ENCODE measurements around the gene DEFB132.
A peak's percentile ranks its signal among the peaks of the same experiment; 100 is the strongest.
"Not testable (repeated sequence)": the region's sequence is repeated elsewhere in the genome, so short reads cannot be mapped to it uniquely, and the experiment has no call there.

Gene DEFB132, protein sequence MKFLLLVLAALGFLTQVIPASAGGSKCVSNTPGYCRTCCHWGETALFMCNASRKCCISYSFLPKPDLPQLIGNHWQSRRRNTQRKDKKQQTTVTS

DNA sequence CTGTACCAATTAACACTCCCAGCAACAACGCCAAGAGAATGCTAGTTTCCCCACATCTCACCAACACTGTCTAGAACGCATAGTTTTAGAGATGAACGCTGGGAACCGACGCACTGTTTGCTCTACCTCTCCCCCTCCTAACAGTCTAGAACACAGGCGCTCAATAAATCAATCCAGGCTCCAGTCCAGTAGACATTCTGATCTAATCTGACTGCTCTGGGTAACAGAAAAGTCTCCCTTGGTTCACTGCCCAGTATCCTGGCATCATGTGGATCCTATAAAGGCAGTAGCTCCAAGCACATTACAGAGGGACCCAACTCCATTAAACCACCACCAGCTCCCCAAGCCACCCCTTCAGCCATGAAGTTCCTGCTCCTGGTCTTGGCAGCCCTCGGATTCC is at the start of gene DEFB132:
DEFB132 (plus strand) TSS at position 306 of the 400 bp plus-strand sequence; CDS start at position 361, 55 bp downstream.
- Mint-ChIP-seq H3K27me3 (peaks cover 8% of the 10 kb centered on the region), H3K27ac (peak within 1 kb of the TSS in 1 of 2 donors; percentile 47), H3K4me3 (peak within 1 kb of the TSS in 1 of 2 donors; percentile 7), H3K4me1 (peaks cover 16% of the 10 kb centered on the region), H3K9me3 (no peaks in the 10 kb centered on the region)
- DNase-seq (no peak), ATAC-seq (no peak)

DNA sequence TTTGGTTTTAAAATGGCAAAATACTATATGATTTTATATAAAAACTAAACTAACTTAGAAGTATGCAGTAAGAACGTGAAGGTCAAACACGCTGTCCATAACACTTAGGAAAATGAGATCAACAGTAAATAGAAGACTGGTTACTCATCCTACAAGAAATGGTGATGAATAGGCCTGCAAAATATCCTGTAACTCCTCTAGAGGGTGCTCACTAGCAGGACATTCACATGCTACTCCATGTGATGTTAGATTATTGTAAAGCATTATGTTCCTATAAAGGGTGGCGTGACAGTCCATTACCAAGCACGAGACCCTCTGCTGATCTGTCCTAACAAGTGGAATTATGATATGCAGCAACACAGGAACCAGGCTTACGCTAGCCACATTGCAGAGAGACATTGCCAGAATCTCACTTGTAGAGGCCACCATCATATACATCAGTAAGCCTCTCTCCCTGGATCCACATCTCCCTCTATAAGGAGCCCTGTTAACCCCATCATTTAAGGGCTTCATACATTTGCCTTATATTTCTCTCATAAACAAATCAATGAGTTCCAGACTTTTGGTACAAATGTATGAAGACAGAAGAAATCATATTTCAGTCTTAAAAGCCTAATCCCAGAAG is 48.5 kb upstream of the DEFB132 start:
- H3K9me3 Mint-ChIP-seq, result no peaks in the 10 kb centered on the region
- peak; percentile 89 for ATAC-seq
- no peak overlapping the region for H3K4me3 Mint-ChIP-seq
- peaks cover 7% of the 10 kb centered on the region for H3K27me3 Mint-ChIP-seq
- H3K4me1 Mint-ChIP-seq, result no peaks in the 10 kb centered on the region
- DNase-seq, result peak; percentile 12 to 26
- H3K27ac Mint-ChIP-seq, result no peak overlapping the region

DNA sequence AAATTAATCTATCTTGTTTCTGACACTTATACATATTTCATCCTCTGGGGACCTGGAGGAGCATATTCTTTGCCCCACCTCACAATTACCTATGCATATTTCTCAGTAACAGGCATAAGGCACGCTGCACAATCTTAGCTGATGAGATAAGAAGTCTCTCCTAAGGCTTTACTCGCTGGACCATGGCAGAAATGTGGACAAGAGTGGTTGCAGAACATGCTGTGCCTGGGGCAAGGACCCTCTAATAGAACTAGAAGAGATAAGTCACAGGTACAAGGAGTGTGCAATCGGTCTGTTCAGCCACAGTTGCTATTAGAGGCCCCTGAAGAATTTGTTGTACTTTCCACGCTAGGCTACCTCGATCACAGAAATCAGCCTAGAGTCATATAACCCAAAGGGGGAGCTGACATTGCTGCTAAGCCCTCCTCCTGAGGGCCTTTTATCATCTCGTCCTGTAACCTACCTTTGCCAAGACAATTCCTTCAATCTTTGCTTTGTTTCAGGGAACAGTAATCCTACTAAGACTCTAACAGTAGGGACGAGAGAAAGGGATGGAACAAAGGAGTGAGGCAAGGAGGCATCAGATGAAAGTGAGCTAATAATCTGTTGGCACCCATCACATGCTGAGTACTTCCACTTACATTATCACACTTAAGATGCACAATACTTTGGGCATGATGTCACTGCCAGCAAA is 46.6 kb upstream of the DEFB132 start:
- DNase-seq, result no peak
- Mint-ChIP-seq H3K27me3 (peaks cover 7% of the 10 kb centered on the region), H3K4me3 (no peak overlapping the region), H3K9me3 (no peaks in the 10 kb centered on the region), H3K27ac (no peak overlapping the region), H3K4me1 (no peaks in the 10 kb centered on the region)
- ATAC-seq, result no peak

DNA sequence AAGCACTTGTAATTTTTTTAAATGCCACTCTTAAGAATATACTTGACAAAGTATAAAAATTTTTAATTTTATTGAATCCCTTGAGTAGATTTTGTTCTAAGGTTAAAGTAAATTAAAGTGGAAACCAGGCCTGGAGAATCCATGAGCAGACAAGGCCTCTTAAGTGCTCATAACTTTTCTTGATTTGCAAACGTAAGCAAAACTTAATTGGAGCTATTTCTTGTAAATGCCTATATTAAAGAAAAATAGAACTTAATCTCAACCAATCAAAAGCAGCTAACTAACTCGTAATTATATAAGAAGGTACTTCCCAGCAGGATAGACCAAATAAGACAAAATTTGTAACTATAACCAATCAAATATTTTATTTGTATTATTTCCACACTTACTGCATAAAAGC is 43.1 kb upstream of the DEFB132 start:
- no peak for DNase-seq
- ATAC-seq, result no peak
- H3K27me3 Mint-ChIP-seq, result peaks cover 16% of the 10 kb centered on the region
- H3K27ac Mint-ChIP-seq, result no peak overlapping the region
- no peaks in the 10 kb centered on the region for H3K4me1 Mint-ChIP-seq
- H3K4me3 Mint-ChIP-seq, result no peak overlapping the region
- no peaks in the 10 kb centered on the region for H3K9me3 Mint-ChIP-seq

DNA sequence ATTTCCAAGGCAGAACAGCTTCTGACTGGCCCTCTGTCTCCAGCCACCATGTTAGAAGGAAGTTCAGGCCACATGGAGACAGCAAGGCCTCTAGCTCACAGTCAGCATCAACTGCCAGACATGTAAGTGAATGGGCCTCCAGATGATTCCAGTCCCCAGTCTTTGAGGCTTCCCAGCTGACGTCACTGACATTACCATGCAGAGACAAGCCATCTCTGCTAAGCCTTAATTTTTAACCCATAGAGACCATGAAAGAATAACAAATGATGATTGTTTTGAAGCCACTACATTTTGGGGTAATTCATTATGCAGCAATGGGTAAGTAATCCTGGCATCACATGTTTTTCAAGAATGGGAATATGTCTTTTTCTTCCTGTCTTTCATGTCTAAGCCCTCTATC is 41.7 kb upstream of the DEFB132 start:
- Mint-ChIP-seq H3K9me3 (no peaks in the 10 kb centered on the region), H3K4me3 (no peak overlapping the region), H3K27me3 (peaks cover 30% of the 10 kb centered on the region), H3K27ac (no peak overlapping the region), H3K4me1 (no peaks in the 10 kb centered on the region)
- no peak for ATAC-seq
- no peak for DNase-seq

DNA sequence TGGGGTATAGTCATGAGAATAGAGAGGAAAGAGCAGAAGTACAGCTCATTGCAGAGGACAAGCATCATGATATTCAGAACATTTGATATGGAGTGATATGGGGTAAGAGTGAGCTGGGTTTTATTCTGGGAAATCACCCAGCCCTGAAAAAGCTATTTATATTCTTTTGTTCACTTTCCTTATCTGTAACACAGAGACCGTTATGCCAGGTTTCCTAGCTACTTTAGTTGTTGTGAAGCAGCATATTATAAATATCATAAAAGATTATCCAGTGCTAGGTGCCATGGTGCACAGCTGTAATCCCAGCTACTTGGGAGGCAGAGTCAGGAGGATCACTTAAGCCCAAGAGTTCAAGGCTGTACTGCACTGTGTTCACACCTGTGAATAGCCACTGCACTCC is 40.3 kb upstream of the DEFB132 start:
- Mint-ChIP-seq H3K9me3 (no peaks in the 10 kb centered on the region), H3K4me1 (no peaks in the 10 kb centered on the region), H3K4me3 (no peak overlapping the region), H3K27ac (no peak overlapping the region), H3K27me3 (peaks cover 35% of the 10 kb centered on the region)
- DNase-seq (no peak), ATAC-seq (no peak)

DNA sequence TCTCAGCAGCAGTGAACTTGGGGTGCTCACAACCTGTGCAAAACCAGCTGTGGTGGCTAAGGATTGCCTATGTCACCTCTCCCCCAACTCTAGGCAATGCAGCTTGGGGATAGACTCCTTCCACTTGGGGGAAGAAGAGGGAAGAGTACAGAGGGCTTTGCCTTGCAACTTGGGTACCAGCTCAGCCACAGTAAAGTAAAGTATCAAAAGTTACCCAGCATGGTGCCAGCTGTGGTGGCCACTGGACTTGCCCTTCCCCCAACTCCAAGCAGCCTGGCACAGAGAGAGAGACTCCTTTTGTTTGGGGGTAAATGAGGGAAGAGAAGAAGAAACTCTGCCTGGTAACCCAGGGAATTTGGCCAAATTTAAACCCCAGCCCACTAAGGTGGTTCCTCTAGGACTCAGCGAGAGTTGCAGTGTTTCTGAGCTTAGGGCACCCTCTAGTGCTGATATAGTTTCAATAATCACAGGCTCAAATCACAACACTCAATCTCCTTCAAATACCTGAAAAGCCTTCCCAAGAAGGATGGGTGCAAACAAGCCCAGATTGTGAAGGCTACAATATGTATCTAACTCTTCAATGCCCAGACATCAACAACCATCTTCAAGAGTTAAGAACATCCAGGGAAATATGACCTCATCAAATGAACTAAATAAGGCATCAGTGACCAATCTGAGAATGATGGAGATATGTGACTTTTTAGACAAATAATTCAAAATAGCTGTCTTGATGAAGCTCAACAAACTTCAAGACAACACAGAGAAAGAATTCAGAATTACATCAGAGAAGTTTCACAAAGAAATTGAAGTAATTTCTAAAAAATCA is 38.0 kb upstream of the DEFB132 start:
- DNase-seq (no peak), ATAC-seq (no peak)
- H3K9me3 Mint-ChIP-seq, result no peaks in the 10 kb centered on the region
- no peaks in the 10 kb centered on the region for H3K4me1 Mint-ChIP-seq
- no peak overlapping the region for H3K4me3 Mint-ChIP-seq
- peaks cover 28% of the 10 kb centered on the region for H3K27me3 Mint-ChIP-seq
- H3K27ac Mint-ChIP-seq, result no peak overlapping the region

DNA sequence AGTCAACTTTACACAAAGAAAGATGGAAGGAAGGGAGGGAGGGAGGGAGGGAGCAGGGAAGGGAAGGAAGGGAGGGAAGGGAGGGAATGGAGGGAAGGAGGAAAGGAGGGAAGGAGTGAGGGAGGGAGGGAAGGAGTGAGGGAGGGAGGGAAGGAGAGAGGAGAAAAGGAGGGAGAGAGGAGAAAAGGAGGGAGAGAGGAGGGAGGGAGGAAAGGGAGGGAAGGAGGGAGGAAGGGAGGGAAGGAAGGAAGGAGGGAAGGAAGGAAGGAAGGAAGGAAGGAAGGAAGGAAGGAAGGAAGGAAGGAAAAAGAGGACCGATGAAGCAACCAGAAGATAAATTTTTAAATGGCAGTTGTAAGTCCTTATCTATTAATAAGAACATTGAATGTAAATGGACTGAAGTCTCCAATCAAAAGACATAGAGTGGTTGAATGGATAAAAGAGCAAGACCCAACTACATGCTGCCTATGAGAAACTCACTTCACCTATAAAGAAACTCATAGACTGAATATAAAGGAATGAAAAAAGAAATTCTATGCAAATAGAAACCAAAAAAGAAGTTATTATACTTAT is 36.2 kb upstream of the DEFB132 start:
- ATAC-seq, result no peak
- H3K27ac Mint-ChIP-seq, result peak overlapping the region in 1 of 2 donors; percentile 60
- peaks cover 28% of the 10 kb centered on the region for H3K27me3 Mint-ChIP-seq
- H3K4me3 Mint-ChIP-seq, result no peak overlapping the region
- DNase-seq, result no peak
- peaks cover 0 to 7% of the 10 kb centered on the region in 2 donors for H3K9me3 Mint-ChIP-seq
- H3K4me1 Mint-ChIP-seq, result peaks cover under 1% of the 10 kb centered on the region

DNA sequence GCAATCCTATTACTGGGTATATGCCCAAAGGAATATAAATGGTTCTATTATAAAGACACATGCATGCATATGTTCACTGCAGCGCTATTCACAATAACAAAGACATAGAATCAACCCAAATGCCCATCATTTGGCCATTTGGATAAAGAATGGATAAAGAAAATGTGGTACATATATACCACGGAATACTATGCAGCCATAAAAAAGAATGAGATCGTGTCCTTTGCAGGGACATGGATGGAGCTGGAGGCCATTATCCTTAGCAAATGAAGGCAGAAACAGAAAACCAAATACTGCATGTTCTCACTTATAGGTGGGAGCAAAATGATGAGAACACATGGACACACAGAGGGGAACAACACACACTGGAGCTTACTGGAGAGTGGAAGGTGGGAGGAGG is 31.6 kb upstream of the DEFB132 start:
- peaks cover 7 to 16% of the 10 kb centered on the region in 2 donors for H3K9me3 Mint-ChIP-seq
- peak overlapping the region in 1 of 2 donors; percentile 67 for H3K27ac Mint-ChIP-seq
- H3K4me3 Mint-ChIP-seq, result not testable (repeated sequence)

DNA sequence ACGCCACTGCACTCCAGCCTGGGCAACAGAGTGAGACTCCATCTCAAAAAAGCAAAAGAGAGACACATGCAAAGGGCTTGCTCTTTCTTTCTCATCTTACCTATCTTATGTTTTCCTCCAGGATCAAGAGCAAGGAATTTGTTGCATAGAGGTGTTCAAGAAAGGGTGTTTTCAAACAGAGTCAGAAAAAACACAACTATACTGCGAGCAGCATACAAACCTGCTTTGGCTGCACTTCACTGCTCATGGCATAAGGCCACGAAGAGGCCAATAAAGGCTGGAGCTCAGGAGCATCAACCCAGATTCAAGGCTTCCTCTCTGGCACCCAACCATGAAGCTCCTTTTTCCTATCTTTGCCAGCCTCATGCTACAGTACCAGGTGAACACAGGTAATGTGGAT is 30.6 kb upstream of the DEFB132 start, which contains the start of gene DEFB129:
DEFB129 (plus strand) TSS at position 301 of the 400 bp plus-strand sequence; CDS start at position 332, 31 bp downstream.
- no peak for ATAC-seq
- no peak for DNase-seq
- H3K4me1 Mint-ChIP-seq, result peaks cover 25% of the 10 kb centered on the region
- H3K9me3 Mint-ChIP-seq, result peaks cover 9 to 16% of the 10 kb centered on the region in 2 donors
- peak within 1 kb of the TSS; percentile 3 to 18 for H3K4me3 Mint-ChIP-seq
- H3K27ac Mint-ChIP-seq, result peak within 1 kb of the TSS; percentile 77 to 86
- H3K27me3 Mint-ChIP-seq, result no peaks in the 10 kb centered on the region

More for the DNA sequence above, 31.6 kb upstream of the DEFB132 start:
- H3K27me3 Mint-ChIP-seq, DNase-seq, ATAC-seq: not testable (repeated sequence)
- peaks cover 25% of the 10 kb centered on the region for H3K4me1 Mint-ChIP-seq

DNA sequence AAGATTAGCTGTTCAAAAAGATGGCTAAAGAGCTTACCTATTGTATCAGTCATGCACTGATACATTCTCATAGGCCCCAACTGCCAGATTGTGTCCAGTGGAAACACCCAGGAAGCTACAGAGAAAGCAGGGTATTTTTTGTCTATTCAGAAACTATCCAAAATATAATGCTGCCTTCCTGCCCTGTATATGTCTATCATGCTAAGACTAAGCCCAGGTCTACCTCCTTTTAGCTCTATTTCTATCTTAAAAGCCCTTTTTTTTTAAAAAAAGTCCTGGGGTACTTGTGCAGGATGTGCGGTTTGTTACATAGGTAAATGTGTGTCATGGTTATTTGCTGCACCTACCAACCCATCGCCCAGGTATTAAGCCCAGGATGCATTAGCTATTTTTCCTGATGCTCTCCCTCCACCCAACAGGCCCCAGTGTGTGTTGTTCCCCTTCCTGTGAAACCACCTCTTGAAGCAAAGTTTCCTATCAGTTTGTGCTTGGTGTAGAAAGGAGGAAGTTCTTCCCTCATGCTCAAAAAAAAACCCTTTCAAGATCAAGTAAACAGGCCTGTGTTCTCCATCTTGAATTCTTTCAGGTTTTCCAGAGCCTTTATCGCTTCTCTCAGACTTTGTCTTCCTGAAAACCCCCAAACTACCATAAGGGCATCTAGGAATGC is 30.0 kb upstream of the DEFB132 start:
- ATAC-seq (peak; percentile 63), DNase-seq (no peak)
- Mint-ChIP-seq H3K27ac (peak overlapping the region; percentile 23 to 86), H3K4me1 (peaks cover 25% of the 10 kb centered on the region), H3K27me3 (no peaks in the 10 kb centered on the region), H3K9me3 (peaks cover 11 to 16% of the 10 kb centered on the region in 2 donors), H3K4me3 (peak overlapping the region; percentile 3 to 18)

DNA sequence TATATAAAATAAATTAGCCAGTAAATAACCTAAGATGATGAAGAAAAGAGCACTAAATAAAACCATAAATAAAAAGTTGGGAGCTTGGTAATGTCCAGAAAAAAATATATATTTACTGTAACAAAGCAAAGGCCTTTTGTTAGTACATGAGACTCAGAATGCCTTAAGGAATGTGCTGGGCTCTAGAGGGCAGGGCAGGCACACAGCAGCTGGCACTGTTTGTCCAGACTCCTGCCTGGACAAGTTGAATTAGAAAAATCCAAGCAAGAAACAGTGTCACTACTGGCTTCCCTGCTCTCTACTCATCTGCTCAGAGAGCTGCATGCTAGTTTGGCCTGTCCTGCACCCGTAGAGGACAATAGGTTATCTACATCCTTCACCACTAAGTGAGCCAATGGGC is 21.6 kb upstream of the DEFB132 start:
- no peaks in the 10 kb centered on the region for H3K27me3 Mint-ChIP-seq
- peaks cover 0 to 4% of the 10 kb centered on the region in 2 donors for H3K9me3 Mint-ChIP-seq
- peaks cover 23% of the 10 kb centered on the region for H3K4me1 Mint-ChIP-seq
- no peak overlapping the region for H3K27ac Mint-ChIP-seq
- DNase-seq (no peak), ATAC-seq (no peak)
- H3K4me3 Mint-ChIP-seq, result no peak overlapping the region

DNA sequence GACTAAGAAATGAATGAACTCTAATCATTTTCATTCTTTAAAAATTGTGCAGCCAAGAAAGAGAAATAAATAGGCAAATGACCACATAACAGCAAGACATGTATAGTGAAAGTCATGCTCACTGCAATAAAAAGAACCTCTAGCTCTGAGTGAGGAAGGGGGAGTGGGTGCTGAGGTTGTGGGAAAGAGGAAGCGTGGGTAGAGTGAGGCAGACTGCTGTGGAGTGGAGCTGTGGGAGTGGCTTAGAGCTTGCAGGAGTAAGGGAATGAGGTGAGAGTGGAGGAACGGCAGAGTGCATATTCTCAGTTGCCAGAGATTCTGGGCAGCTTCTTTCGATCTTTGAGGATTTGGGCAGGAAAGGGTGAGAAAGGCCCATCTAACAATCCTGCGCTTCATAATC is 20.0 kb upstream of the DEFB132 start:
- Mint-ChIP-seq H3K4me3 (peak overlapping the region; percentile 85 to 86), H3K4me1 (peaks cover 23% of the 10 kb centered on the region), H3K27ac (peak overlapping the region; percentile 59 to 91), H3K27me3 (no peaks in the 10 kb centered on the region), H3K9me3 (no peaks in the 10 kb centered on the region)
- DNase-seq, result peak in 1 of 2 donors; percentile 23
- peak; percentile 83 for ATAC-seq

DNA sequence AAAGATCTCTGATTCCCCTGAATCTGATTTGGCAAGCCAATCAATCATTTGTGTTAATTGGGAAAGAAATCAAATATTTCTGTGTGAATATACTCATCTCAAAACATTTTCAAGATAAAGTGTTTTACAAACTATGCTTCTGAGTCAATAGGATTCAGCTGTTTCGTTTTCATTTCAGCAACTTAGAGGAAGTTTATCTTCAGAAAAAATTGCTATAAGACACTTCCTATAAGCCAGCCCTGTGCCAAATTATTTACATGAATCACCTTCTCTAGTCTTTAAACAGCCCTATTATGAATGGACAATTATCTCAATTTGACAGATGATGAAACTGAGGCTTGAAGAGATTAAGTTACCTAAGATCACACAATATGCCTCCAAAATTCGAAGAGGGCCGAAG is 19.6 kb upstream of the DEFB132 start:
- peaks cover 23% of the 10 kb centered on the region for H3K4me1 Mint-ChIP-seq
- peak; percentile 85 for ATAC-seq
- no peaks in the 10 kb centered on the region for H3K9me3 Mint-ChIP-seq
- H3K27me3 Mint-ChIP-seq, result no peaks in the 10 kb centered on the region
- peak overlapping the region; percentile 85 to 86 for H3K4me3 Mint-ChIP-seq
- peak overlapping the region; percentile 59 to 91 for H3K27ac Mint-ChIP-seq
- no peak for DNase-seq

DNA sequence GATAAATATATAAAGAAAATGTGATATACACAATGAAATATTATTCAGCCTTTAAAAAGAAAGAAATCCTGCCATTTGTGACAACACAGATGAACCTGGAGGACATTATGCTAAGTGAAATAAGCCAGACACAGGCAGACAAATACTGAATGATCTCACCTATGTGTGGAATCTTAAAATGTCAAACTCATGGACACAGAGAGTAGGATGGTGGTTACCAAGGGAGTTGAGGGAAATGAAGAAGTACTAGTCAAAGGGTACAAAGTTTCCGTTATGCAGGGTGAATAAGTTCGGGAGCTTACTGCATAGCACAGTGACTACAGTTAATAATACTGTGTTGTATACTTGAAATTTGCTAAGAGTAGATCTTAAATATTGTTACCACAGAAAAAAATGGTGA is 14.6 kb upstream of the DEFB132 start:
- no peak overlapping the region for H3K27ac Mint-ChIP-seq
- no peaks in the 10 kb centered on the region for H3K9me3 Mint-ChIP-seq
- no peak overlapping the region for H3K4me3 Mint-ChIP-seq
- peaks cover 5% of the 10 kb centered on the region for H3K4me1 Mint-ChIP-seq
- DNase-seq, result no peak
- no peaks in the 10 kb centered on the region for H3K27me3 Mint-ChIP-seq
- ATAC-seq, result no peak

Measured in stimulated activated naive CD8-positive, alpha-beta T cell treated with anti-CD3 and anti-CD28 coated beads, Interleukin-15, amount 100 ng/mL, for 72 hours (primary cell).